ENCODE results near the gene SRP14.

SRP14 gene

GRCh38 chr15:40067921-40068624 lies 29.1 kb upstream of the SRP14 start:
- no peak for DNase-seq

DNA sequence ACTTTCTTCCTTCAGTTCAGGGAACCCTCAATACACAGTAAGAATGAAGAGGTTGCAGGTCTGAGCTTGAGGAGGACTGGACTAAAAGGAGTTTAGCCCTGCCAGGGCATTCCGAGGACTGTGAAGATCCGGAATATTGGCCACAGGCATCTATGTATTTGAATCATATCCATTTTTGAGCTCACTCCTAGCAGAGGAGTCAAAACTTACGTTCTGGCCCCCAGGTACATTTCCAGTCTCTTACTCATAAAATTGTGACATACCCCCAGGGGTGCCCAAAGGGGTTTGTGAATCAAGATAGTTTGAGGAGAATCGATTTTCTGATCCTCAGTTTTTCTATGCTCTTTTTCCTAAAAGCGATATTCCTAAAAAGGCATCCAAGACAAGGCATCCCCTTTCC lies 27.6 kb upstream of the SRP14 start:
- no peak for DNase-seq

DNA sequence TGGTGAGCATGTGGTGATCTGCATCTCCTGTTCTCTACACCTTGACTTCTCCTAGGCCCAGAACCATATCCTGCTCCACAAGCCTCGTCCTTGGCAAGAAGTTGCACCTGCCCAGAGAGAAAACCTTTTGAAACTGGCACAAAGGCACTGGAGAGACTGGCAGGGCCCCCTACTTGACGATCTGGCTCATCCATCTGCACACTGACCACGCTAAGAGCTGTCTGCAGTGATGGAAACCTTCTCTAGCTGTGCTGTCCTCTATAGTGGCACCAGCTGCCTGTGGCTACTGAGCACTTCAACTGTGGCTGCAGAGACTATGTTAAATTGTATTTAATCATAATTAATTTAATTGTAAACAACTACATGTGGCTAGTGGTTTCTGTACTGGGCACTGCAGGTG lies 26.2 kb upstream of the SRP14 start:
- DNase-seq: no peak

DNA sequence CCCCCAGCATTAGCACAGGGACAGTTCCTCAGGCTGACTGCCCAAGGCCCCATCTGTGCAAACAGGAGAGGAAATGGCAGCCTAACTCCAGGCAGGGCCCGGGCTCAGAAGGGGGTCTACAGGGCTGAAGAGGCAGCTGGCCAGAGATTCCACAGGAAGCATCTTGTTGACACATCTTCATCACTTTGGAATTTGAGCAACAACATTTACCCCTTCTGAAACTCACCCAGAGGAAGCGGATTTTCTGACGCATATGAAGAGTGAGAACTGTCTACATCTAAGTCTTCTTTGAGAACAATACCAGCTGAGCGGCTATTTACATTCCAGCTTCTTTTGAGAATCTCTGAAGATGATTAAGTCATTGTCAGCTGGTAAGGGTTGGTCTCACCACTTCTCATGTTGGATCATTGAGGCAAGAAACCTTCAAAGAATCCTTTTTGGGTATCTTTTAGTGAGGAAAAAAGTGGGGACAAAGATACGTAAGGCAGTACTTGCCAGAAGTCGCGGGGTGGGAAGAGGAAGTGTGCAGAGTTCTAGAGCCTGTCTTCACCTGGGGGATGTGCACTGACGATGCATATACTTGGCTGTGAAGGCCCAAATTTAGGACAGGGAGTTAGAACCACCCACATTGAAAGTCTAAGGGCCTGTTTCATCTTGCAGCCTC lies 25.4 kb upstream of the SRP14 start:
- no peak for DNase-seq

- DNase-seq: no peak
Observed at GRCh38 chr15:40063563-40064011, 24.6 kb upstream of the SRP14 start.

DNA sequence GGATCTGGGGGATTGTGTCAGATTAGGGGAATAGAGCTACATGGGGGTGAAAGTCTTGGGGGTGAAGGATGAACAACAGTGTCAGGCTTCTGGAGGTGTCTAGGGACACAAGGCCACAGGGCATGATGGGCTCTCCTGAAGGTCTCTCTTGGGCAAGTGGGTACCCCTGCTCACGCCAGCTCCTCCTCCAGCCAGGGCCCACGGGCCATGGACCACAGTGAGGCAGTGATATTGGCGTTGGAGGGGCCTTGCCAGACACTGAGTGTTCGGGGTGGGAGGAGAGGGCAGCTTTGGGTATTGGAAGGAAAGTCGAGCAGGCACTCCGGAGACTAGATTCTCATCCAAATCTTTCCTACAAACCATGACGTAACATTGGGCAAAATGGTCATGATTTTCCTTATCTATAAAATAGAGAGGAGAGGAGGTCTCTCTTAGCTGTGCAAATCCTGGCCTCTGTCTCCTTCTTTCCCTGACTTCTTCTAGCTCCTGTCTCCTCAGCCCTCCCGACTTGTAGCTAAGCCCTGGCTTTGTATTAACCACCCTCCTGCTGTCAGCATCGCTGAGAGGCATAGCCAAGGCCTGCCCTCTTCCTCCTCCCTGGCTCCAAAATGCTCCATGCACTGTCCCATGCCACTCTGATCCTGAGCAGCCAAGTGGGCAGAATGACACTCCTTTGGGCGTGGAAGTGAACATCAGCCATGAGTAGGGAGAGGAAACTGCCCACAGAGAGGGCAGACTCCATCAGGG lies 24.0 kb upstream of the SRP14 start:
- no peak for DNase-seq

DNA sequence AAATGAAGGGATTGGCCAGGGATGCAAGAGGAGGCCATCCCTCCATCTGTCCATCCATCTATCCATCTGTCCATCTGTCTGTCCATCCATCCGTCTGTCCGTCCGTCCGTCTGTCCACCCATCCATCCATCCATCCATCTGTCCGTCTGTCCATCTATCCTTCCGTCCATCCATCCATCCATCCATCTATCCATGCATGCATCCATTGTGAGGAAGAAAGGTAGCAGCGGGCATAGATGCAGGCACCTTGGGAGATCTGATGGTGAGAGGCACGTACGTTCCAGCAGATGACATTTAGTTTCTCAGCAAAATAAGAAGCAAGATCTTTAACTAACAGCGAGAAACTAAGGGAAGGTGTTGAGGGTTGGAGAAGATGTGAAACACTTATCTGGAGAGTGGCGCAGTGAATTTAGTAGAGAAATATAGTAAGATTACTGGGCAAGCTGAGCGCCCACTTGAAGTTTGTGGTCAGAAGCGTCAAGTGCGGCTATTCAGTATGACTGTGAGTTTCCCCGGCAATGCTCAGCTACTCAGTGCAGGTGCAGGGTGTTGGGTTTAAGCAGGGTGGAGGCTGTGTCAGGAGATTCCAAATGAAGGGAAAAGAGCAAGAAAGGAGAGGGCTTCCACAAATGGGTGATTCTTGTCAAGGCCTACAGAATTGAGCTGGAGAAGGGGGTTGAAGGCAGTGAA lies 22.4 kb upstream of the SRP14 start:
- DNase-seq: no peak

DNA sequence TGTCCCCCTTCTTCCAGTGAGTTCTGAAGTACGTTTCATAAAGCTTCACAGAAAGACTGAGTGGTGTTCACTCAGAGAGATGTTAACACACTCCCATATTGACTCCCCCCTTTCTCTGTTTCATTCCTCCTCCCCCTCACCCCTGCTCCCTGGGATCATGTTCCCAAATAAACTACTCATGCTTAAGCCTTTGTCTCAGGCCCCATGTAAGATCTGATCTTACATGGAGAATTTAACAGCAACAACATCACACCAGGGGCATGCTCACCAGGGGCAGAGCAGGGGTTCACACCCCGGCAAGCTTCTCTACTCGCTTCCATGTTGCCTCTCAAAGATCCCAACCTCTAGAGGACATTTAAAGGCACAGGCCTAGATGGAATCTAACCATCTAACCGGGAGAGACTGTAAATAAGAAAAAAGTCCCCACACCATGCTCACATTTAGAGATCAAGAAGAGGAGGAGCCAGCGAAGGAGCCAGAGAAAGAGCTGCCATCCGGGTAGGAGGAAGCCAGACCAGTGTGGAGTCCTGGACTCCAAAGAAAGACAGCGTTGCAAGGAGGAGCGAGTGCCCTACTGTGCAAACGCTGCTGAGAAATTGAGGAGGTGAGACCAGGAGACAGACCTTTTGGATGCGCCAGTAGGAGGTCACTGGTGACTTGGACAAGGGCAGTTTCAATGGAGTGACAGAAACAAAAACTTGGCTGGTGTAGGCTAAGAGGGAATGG lies 21.4 kb upstream of the SRP14 start:
- DNase-seq: no peak

GRCh38 chr15:40059821-40060220 lies 20.8 kb upstream of the SRP14 start:
- no peak for DNase-seq

DNA sequence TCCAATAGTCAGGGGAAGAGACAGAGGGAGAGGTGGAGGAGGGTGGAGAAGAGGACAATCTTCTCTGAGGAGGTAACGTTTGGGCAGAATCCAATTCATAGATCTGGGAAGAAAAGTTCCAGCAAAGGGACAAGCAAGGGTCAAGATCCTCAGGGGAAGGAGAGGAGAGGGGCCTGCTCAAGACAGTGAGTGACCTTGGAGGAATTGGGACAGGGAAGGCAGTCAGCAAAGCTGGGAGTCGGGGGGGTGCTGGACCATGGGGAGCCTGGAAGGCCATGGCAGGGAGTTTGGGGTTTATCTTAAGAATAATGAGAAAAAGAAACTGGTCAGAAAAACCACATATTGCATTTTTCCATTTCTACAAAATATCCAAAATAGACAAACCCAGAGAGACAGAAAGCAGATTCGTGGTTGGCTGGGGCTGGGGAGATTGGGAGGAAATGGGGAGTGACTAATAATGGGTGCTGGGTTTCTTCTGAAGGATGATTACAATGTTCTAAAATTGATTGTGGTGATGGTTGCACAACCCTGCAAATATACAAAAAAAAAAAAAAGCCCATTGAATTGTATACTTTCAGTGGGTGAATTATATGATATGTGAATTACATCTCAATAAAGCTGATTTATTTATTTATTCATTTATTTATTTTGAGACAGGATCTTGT lies 19.6 kb upstream of the SRP14 start:
- no peak for DNase-seq

GRCh38 chr15:40055576-40056293 lies 16.8 kb upstream of the SRP14 start:
- DNase-seq: no peak

DNA sequence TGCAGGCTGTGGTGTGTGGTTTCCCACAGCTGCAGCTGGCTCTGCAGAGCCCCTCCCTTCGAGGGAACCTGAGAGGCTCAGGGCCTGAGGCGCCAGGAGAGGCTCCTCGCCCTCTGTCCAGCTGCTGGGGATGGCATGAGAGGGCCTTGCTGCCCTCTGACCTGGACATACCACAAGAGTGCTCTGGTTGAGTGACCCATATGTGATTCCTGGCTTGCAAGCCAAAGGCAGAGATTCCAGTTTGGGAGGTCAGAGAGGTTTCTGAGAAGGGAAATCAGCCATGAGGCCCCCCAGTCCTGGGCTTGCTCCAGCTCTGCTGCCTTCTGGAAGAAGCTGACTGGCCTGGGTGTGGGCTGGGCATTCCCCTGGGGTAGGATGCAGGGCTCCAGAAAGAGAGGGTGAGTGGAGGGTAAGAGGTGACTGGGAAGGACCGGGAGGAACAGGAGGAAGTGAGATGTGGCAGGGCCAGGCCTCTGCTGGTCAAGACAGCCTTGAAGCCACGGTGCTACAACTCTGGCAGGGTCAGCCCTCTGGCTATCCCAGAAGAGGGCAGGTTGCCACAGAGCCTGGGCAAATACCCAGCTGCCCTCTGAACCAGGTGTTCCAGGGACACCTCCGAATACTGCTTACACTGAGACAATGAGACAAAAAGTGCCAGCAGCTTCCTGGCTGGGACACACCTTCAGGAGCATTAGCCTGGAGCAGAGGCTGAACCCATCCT lies 16.0 kb upstream of the SRP14 start:
- no peak for DNase-seq

DNA sequence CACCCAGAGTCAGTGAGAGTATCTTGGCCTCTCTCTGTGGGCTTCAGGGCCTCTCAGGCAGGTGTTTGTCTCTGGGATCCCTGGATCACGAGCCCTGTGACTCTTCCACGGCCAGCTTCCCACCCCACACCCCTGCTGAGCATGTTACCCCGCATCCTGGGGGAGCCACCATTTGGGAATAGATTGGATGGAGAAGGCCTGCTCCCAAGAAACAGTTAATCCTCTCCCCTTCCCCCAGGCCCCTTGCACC lies 15.5 kb upstream of the SRP14 start:
- no peak for DNase-seq

DNA sequence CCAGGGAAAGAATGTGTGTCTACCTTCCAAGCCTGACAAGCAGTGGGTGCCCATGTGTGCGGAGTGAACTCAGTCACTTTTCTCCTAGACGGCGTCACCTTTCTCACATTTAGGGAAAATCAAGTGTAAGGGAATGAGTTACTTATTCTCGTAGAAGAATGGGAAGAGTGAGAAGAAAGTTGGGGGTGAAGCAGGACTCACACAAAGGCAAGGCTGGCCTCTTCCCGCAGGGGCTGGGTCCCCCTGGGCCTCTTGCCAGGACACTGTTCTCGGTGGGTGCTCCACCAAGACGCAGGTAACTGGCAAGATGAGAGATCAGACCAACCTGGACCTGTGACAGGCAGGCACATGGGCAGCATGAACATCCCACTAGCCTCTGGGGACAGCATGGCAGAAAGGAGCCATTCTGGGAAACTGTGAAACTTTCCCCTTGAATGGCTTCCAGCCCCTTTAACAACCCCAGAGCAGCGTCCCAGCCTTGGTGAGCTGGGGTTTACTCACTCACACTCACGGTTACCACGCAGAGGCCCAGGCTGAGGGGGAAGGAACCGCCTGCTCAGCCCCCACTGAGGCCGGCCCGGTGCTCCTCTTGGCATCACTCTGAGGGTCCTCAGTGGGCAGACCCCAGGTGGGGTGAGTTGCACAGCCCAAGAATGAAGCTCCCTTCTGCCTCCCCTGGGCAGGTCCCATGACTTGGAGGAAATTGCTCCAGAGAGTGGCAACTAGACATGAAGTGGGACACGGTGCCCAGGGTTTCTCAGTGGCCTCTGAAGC lies 15.0 kb upstream of the SRP14 start:
- no peak for DNase-seq

DNA sequence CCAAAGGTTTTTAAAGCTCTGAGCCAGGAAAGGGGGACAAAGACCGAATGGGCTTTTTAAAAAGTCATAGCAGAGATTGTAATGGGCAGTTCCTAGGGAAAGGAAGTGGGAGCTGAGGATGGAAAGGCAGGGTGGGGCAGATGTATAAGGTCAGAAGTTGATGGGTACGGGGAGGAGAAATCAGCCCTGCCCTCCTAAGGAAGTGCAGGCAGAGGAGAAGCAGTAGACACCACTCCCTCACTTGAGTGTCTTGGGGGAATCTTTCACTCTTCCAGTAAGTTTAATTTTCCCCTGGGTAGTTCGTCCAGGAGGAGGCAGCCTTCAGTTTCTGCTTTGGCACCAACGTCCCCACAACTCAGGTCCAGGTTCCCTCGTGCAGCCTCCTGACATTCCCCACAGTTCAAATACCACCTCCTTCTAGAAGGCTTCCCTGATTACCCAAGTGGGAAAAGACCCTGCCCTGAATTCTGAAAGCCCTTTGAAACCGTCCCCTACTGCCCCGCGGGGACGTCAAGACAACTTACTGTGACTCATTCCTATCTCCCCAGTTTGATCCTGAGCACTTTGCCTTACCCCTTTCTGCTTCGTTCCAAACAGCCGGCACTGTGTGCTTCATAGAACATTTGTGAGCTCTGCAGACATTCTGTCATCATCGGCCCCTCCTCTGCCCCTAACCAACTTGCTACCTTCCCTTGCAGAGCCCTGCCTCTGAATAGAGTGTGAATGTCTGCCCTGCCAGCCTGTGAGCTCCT lies 14.3 kb upstream of the SRP14 start:
- no peak for DNase-seq

DNA sequence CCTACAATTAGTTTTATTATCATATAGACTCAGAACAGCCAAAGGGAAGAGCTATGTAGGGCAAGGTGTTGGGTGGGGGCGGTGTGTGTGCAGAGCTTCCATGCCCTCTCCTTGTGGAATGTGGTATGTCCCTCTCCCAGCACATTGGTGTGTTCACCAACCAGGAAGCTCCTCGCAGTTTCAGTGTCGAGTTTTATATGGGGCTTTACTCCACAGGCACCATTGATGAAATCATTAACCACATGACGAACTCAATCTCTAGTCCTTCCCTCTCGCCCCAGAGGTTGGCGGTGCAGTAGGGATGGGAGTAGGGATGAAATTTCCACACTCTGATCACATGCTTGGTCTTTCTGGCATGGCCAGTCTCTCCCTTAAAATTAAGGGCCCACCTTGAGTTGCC lies 13.6 kb upstream of the SRP14 start:
- no peak for DNase-seq

GRCh38 chr15:40051616-40052415 lies 12.8 kb upstream of the SRP14 start:
- DNase-seq: no peak

GRCh38 chr15:40050788-40051470 lies 11.9 kb upstream of the SRP14 start:
- no peak for DNase-seq
